Erythroblast (primary cell): ENCODE measurements around the gene DNAH2.

Source experiments
- DNase-seq, 2 experiments: peaks; one replicate each; lab custom pipeline; 2025; lab: John Stamatoyannopoulos, UW
- GATA1 ChIP-seq: IDR thresholded peaks from 2 replicates; pipeline ENCODE4 v1.6.1; 2011; ENCODE audit warnings: low read depth, mild to moderate bottlenecking, control low read depth, low read length, moderate library complexity
- POLR2A ChIP-seq: IDR thresholded peaks from 2 replicates; pipeline ENCODE4 v1.6.1; 2011; ENCODE audit warnings: mild to moderate bottlenecking, low read length

Gene DNAH2

DNA sequence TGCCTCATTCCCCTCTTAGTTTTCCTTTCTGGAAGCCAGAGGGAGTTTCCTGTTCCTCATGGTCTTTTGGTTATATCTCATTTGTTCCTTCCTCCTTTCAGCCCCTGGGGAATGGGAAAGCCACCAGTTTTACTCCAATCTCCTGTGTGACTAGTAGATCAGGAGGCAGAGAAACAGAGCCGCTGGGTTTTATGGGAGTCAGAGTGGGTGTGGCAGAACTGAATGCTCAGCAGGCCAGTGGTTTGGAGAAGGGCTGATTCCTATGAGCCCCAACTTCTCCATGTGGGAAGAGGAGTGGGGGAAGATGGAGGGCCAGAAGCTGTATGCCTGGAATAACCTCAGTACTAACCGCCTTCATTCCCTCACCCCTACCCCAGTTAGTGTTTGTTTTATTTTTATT lies 4.1 kb downstream of the DNAH2 start:
- DNase-seq: no peak
- TF ChIP-seq GATA1 (no peak), POLR2A (no peak)

- TF ChIP-seq POLR2A: no peak
- TF ChIP-seq GATA1: no peak
- no peak for DNase-seq
Measured at GRCh38 chr17:7727886-7728285, 10.3 kb downstream of the DNAH2 start.

DNA sequence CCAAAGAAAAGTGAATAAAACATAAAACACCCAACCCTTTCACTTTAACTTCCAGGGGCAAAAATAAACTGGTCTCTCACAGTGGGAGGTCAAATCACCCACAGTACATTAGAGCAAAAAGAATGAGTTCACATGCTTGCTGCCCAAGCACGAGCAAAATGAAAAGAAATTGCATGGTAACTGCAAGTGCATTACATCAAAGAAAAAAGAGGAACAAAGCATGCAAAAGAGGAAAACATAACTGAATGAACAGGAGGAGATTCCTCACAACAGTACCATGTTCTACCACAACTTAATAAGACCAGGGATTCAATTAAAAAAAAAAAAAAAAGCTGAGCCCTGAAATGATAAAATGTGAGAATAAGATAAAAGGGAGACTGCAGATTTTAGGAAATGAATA lies 12.3 kb downstream of the DNAH2 start:
- no peak for DNase-seq
- no peak for TF ChIP-seq POLR2A
- TF ChIP-seq GATA1: no peak

DNA sequence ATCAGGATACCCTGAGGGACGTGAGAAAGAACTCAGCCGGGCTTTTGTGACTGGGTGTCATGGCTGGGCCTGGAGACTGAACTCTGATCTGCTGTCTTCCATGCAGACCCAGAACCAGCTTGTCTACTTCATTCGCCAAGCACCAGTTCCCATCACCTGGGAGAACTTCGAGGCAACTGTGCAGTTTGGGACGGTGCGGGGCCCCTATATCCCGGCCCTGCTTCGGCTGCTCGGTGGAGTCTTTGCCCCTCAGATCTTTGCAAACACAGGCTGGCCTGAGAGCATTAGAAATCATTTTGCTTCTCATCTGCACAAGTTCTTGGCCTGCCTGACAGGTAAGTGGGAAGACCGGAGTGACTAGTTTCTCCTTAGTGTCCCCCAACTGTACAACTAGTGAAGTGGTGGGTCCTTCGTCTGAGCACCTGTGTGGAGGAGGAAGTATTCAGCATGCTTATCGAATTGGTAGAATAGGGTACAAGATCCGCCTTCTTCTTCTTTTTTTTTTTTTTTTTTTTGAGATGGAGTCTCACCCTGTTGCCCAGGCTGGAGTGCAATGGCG lies 15.5 kb downstream of the DNAH2 start:
- DNase-seq: no peak
- TF ChIP-seq POLR2A: no peak
- TF ChIP-seq GATA1: no peak

DNA sequence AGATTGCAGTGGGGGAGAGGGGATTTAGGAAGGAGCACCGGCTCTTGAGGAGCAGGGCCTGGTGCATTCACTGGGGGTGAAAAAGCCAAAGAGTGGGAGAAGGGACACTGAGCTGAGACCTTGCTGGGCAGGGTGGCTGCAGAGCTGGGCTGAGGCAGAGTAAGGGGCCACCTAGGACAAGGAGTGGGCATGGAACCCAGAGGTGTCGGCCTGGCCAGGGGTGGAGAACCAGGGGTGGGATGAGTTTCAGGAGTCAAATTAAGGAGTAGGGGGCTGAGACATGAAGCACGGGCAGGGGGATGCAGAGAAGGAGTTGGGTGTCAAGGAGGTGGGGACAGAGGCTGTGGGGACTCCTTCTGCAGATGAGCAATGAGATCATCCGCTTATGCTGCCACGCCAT lies 20.1 kb downstream of the DNAH2 start:
- no peak for DNase-seq
- TF ChIP-seq GATA1: no peak
- no peak for TF ChIP-seq POLR2A

DNA sequence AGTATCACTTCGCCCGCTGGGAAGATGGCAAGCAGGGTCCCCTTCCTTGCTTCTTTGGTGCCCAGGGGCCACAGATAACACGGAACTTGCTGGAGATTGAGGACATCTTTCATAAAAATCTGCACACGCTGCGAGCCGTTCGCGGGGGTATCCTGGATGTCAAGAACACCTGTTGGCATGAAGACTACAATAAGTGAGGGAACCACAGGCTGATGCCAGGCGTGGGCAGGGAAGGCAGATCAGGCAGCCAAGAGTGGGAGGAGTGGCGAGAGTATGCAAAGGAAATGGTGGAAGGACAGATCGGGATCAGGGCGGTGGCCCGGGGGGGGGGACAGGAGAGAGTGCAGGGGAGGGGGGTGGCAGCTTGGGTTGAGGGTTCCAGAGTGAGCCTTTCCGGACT lies 22.2 kb downstream of the DNAH2 start:
- DNase-seq: no peak
- no peak for TF ChIP-seq GATA1
- TF ChIP-seq POLR2A: no peak

DNA sequence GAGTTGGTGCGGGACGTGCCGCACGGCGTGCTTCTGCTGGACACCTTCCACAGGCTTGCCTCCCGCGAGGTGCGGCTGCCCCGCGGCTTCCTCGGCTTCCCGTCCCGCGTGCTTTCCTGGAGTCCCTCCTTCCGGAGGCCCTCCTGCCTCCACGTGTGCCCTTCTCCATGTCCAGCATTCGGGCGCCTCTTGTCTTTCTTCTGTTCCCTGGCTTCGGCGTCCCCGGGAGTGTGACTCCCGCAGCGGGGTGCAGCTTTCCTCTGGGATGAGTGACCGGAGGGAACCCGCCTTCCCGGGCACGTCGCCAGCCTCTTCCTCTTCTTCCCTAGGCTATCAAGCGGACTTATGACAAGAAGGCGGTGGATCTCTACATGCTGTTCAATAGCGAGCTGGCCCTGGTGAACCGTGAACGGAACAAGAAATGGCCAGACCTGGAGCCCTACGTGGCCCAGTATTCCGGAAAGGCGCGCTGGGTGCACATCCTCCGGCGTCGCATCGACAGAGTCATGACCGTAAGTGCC lies 23.0 kb downstream of the DNAH2 start:
- TF ChIP-seq POLR2A (no peak), GATA1 (no peak)

GRCh38 chr17:7742729-7743128 lies 25.2 kb downstream of the DNAH2 start:
- DNase-seq: no peak
- TF ChIP-seq GATA1: no peak
- no peak for TF ChIP-seq POLR2A

More for the DNA sequence above, 23.0 kb downstream of the DNAH2 start:
- DNase-seq: no peak

DNA sequence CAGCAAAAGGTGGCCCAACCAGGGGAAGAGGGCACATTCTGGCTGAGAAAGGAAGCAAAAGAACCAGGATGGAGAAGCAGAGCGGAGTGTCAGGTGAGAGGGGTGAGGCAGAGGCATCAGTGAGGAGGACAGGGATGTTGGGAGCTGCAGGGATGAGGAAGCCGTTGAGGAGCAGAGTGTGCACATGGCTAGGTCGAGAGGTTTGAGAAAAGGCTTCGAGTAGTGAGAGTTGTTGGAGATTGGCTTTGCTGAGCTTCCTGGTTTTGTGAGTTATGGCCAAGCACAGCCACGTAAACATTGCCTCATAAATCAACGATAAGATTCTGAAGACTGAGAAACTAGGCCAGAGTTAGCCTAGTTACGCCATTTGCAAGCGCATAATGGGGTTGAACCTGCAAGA lies 26.9 kb downstream of the DNAH2 start:
- DNase-seq: no peak
- no peak for TF ChIP-seq POLR2A
- TF ChIP-seq GATA1: no peak

GRCh38 chr17:7745748-7746470 lies 28.4 kb downstream of the DNAH2 start:
- TF ChIP-seq POLR2A (no peak), GATA1 (no peak)
- peak in 1 of 2 experiments; percentile 18 for DNase-seq

DNA sequence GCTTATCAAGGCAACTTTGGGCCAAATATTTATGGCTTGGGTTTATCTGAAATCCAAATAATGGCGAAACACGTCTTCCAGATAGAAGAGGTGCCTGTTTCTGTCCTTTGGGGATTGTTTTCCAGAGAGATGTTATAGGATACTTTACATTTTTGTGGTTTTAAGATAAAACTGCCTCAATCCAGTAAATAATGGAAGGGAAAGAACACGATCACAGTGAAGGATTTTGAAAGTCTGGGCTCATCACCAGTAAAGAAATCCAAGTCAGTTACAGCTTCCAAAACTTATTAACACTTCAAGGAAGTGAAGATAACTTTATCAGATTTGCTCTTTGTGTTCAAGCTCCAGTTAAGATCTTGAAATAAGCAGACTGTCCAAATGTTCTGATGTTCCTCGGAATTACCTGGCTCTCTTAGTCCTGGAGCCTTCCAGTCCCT lies 30.1 kb downstream of the DNAH2 start:
- DNase-seq: no peak
- TF ChIP-seq POLR2A (no peak), GATA1 (no peak)

- TF ChIP-seq POLR2A (no peak), GATA1 (no peak)
- no peak for DNase-seq
Measured at GRCh38 chr17:7748076-7748775, 30.7 kb downstream of the DNAH2 start.

DNA sequence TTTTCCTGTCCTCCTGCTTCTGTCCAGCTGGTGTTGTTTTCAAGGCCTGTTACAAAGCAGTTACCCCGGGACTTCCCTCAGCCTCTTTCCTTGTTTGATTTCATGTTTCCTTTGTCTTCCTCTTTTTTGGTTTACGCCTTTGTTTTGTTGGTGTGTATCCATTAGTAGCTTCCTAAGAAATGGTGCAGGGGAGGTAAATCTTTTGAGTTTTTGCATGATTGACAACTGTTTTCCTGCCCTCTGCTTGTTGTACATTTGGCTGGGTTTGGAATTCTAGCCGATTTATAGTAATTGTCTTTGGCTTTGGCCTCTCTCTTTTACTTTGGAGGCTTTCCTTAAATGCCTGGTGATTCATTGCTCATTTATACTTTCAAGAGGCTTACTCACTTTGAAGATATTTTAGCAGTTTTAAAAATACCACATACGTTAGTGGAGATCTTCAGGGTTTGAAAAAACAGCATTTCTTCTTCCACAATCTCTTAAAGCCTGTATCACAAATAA lies 32.8 kb downstream of the DNAH2 start:
- TF ChIP-seq GATA1 (no peak), POLR2A (no peak)
- no peak for DNase-seq

GRCh38 chr17:7754656-7755055 lies 37.1 kb downstream of the DNAH2 start:
- TF ChIP-seq GATA1: no peak
- no peak for TF ChIP-seq POLR2A
- DNase-seq: no peak
